GM12878 (cell line): ENCODE measurements around the gene CFAP157. TPM values are rescaled to one million over a fixed set of nuclear protein-coding genes. Genes with fewer than 3 reads are reported as not detected.

ENCODE experiments used
- ATAC-seq: fragments of 200-7000 bp; cut with Tn5 transposase; 3 replicates; pipeline ENCODE4 v1.9.1; 2020; ENCODE audit warnings: mild to moderate bottlenecking, moderate library complexity
- BruUV-seq: library from RNA; stranded (reverse); fragments of 400-500 nt; replicated peaks from 2 replicates; lab custom pipeline; 2021; lab: Mats Ljungman, UMichigan
- CTCF ChIA-PET: fragments of 300-600 bp; sonication (Branson Sonifier 250); formaldehyde crosslinking; extraction: SDS; loops from one replicate; lab custom pipeline; 2021; ENCODE audit warnings: inconsistent platforms; lab: Yijun Ruan, JAX
- POLR2A ChIA-PET: fragments of 350-600 bp; formaldehyde crosslinking; extraction: SDS; loops from one replicate; lab custom pipeline; 2021; ENCODE audit warnings: inconsistent platforms; lab: Charles Lee
- RAD21 ChIA-PET: fragments of 300-600 bp; sonication (Branson Sonifier 250); formaldehyde crosslinking; loops from one replicate; lab custom pipeline; 2023; ENCODE audit warnings: antibody characterized with exemption; ENCODE audit not compliant: unreplicated experiment; lab: Charles Lee
- SMC1A ChIA-PET: fragments of 300-600 bp; sonication (Branson Sonifier 250); formaldehyde crosslinking; loops from one replicate; lab custom pipeline; 2023; ENCODE audit not compliant: unreplicated experiment, uncharacterized antibody; lab: Charles Lee
- DNase-seq: peaks from one replicate; pipeline ENCODE4 v3.0.0-alpha.2; 2011; ENCODE audit warnings: low read depth, low spot score
- FAIRE-seq: peaks from 3 replicates; lab custom pipeline; 2011; peaks lifted over from hg19 to GRCh38; lab: Jason Lieb, UNC
- H2AFZ ChIP-seq: 2 replicates; pipeline ENCODE4 v1.6.0; 2011; ENCODE audit warnings: low read depth, low read length, control low read depth; ENCODE audit not compliant: control insufficient read depth
- H3K27ac ChIP-seq: 2 replicates; pipeline ENCODE4 v1.5.1; 2011; ENCODE audit warnings: control low read depth; ENCODE audit not compliant: control insufficient read depth, insufficient read depth
- H3K27me3 ChIP-seq, 2 experiments: replicated peaks in 1 of 2; 2 replicates each; pipeline versions ENCODE4 v1.6.0 to v1.6.1; 2011; ENCODE audit warnings: low read length in 1 of 2; ENCODE audit not compliant: control insufficient read depth in 2 of 2, insufficient read depth in 2 of 2
- H3K36me3 ChIP-seq, 2 experiments: 2 replicates each; pipeline ENCODE4 v1.5.1; 2011; ENCODE audit warnings: low read length in 1 of 2; ENCODE audit not compliant: control insufficient read depth in 2 of 2, insufficient read depth in 2 of 2
- H3K4me1 ChIP-seq: 2 replicates; pipeline ENCODE4 v1.6.1; 2011; ENCODE audit warnings: mild to moderate bottlenecking, low read length, moderate library complexity, mixed read lengths; ENCODE audit not compliant: control insufficient read depth, insufficient read depth
- H3K4me2 ChIP-seq: 2 replicates; pipeline ENCODE4 v1.6.0; 2011; ENCODE audit warnings: control low read depth; ENCODE audit not compliant: control insufficient read depth, insufficient read depth
- H3K4me3 ChIP-seq: fragments of 200-600 bp; sonication (generic); 2 replicates; pipeline ENCODE4 v1.5.1; 2016
- H3K79me2 ChIP-seq: 2 replicates; pipeline ENCODE4 v1.6.0; 2011; ENCODE audit warnings: low read length; ENCODE audit not compliant: control insufficient read depth, insufficient read depth
- H3K9ac ChIP-seq: 2 replicates; pipeline ENCODE4 v1.8.0; 2011; ENCODE audit warnings: low read length, control low read depth, mixed read lengths; ENCODE audit not compliant: control insufficient read depth, insufficient read depth
- H3K9me3 ChIP-seq: replicated peaks from 3 replicates; pipeline ENCODE4 v1.5.1; 2011; ENCODE audit warnings: mild to moderate bottlenecking, low read length; ENCODE audit not compliant: control insufficient read depth, insufficient read depth
- H4K20me1 ChIP-seq: 2 replicates; pipeline ENCODE4 v1.6.0; 2011; ENCODE audit not compliant: control insufficient read depth, insufficient read depth
- CHD4 ChIP-seq: fragments of 200-600 bp; sonication (generic); IDR thresholded peaks from 2 replicates; pipeline ENCODE4 v1.6.1; 2016; ENCODE audit warnings: mild to moderate bottlenecking
- JUNB ChIP-seq: IDR thresholded peaks from 2 replicates; pipeline ENCODE4 v1.6.1; 2016; ENCODE audit warnings: antibody characterized with exemption, mild to moderate bottlenecking
- MLLT1 ChIP-seq: fragments of 450-650 bp; IDR thresholded peaks from 2 replicates; pipeline ENCODE4 v1.6.1; 2016; ENCODE audit warnings: mild to moderate bottlenecking
- NBN ChIP-seq: fragments of 450-650 bp; IDR thresholded peaks from 2 replicates; pipeline ENCODE4 v1.6.1; 2016
- SREBF1 ChIP-seq: IDR thresholded peaks from 2 replicates; pipeline ENCODE4 v1.6.1; 2012; ENCODE audit warnings: mild to moderate bottlenecking, low read length
- WGBS: methylation state at CpG from one replicate; pipeline ENCODE4 v1.1.6; 2016; ENCODE audit warnings: low lambda C conversion rate; ENCODE audit not compliant: insufficient replicate concordance, insufficient coverage; ENCODE audit errors: missing lambda C conversion rate; 5-methylcytosine and 5-hydroxymethylcytosine counted together
- in situ Hi-C: fragments of 300-500 bp; cut with MboI; formaldehyde crosslinking; loops from 9 replicates; pipeline ENCODE4 v1.14.3; 2018; ENCODE audit warnings: mixed read lengths
- intact Hi-C: fragments of 100-400 bp; cut with micrococcal nuclease; formaldehyde crosslinking; loops from one replicate; pipeline ENCODE4 v1.14.2; 2022; ENCODE audit not compliant: unreplicated experiment
- polyA plus RNA-seq, 11 experiments: library from polyadenylated mRNA; depleted of rRNA in 4 of 11; unstranded in 6 of 11; stranded (reverse) in 5 of 11; fragments of >200 nt; fragmentation: Nextera tagmentation in 4 of 11; fragmentation: Illumina TruSeq in 1 of 11; extraction: Ambion mirVana in 4 of 11; extraction: Trizol in 1 of 11; gene quantifications; 1 replicate in 1 of 11; 2 replicates in 10 of 11; pipeline versions ENCODE4 v1.2.1 to v1.2.3, GENCODE V29; 2011 to 2016; ENCODE audit warnings: inconsistent platforms in 2 of 11, missing spikeins in 2 of 11, low read depth in 1 of 11
- total RNA-seq, 4 experiments: library from RNA; depleted of rRNA in 3 of 4; stranded (reverse); fragments of >200 nt in 3 of 4; fragmentation: Illumina TruSeq in 1 of 4; extraction: Trizol in 1 of 4; gene quantifications; 2 replicates each; pipeline versions ENCODE4 v1.2.1 to v1.2.3, GENCODE V29; 2013 to 2021

CFAP157 gene
- total and polyA plus RNA-seq, 10 of the 15 experiments (the other 5 are each of a cell fraction or from before 2014, with no cell fraction given): 0.08 to 0.72 TPM; not detected in 8

- Histone ChIP-seq H3K9me3 (no peaks in the 10 kb centered on the region), H3K4me2 (no peak overlapping the region), H3K4me1 (no peaks in the 10 kb centered on the region), H3K27me3 (no peaks in the 10 kb centered on the region), H3K4me3 (no peak overlapping the region), H2AFZ (no peak overlapping the region), H3K27ac (no peak overlapping the region), H3K79me2 (no peaks in the 10 kb centered on the region), H4K20me1 (no peaks in the 10 kb centered on the region), H3K36me3 (peaks cover 5 to 12% of the 10 kb centered on the region in 2 experiments; a peak in 3 of 4 replicates), H3K9ac (no peak overlapping the region)
- CTCF ChIA-PET: no interaction called here
- DNase-seq (no peak), ATAC-seq (no peak), FAIRE-seq (no peak)
- RAD21 ChIA-PET: no interaction called here
- no TSS peak for BruUV-seq
- TF ChIP-seq JUNB (no peak), CHD4 (no peak), NBN (no peak), MLLT1 (no peak), SREBF1 (no peak)
- intact Hi-C loops (no loop called here), in situ Hi-C loops (no loop called here)
- SMC1A ChIA-PET: no interaction called here
- WGBS: 97% methylated on average over 38 of the region's 86 CpGs
- POLR2A ChIA-PET: no interaction called here
These were observed 47.6 kb downstream of the CFAP157 start for GRCh38 chr9:127754099-127755060.
